Measurements from ENCODE around the gene IL23A.
A peak's percentile ranks its signal among the peaks of the same experiment; 100 is the strongest.
"Not testable (repeated sequence)": the region's sequence is repeated elsewhere in the genome, so short reads cannot be mapped to it uniquely, and the experiment has no call there.

Gene IL23A

GRCh38 chr12:56326126-56326525 is 12.6 kb upstream of the IL23A start:
- no peak for DNase-seq (ENCODE audit: low read depth)

DNA sequence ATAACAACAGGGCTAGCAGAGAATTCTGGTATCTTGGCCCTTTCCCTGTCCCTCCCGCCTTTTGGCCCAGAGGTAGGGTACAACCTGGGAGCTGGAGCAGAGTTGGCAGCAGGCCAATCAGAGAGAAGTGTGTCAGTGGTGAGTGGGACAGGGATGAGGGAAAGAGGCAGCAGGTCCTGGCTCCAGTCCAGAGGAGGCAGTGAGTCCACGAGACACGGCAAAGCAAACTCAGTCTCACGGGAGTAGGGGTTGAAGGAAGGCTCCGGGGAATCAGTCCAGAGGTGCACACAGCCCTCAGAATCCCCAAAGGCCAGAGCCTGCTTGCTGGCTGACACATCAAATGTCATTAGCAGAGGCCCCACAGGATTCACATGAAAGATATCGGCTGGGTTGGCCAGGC is 12.2 kb upstream of the IL23A start:
- DNase-seq (ENCODE audit: low read depth), result no peak

DNA sequence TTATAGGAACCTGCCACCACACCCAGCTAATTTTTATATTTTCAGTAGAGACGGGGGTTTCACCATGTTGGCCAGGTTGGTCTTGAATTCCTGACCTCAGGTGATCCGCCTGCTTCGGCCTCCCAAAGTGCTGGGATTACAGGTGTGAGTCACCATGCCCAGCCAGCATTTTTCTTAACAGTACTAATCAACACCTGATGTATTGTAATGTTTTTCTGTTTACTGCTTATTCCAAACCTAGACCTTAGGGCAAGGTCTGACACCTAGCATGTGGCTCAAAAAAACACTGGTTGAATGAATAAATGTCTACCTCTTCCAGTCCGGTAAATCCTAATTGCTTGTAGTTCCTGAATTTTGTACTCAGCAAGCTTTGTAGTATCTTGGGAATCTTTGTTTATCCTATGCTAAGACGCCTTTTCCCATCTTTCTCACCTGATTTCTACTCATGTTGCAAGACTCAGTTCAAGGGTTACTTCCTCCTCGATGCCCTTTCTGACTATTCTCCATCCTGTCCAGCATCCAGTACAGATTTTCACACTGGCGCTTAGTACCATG is 7.7 kb upstream of the IL23A start:
- no peak for DNase-seq (ENCODE audit: low read depth)

DNA sequence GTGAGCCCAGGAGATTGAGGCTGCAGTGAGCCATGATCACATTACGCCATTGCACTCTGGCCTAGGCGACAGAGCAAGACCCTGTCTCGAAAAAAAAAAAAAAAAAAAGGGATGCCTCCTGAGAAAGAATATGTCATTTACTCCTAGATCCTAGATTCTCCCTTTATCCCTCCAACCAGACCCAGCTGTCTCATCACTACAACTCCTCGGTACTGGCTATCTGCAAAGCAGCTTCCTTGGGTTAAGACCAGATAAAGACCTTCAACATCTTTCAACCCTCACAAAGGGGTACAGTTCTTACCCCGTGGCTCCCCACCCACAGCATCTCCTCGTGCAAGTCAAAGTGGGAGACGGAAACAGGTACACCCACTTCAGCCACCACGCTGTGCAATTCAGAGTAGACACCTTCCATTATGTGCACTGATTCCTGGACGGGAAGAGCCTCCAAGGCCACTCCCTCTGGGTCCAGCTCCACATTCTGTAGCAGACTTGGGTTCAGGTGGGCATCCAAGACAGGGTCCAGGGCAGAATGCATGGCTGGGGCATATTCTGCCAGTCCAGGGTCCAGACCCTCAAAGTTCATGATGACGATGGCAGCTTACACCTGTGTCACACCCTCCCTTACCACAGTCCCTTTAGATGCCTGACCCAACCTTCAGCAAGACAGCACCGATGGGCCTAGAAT is 6.0 kb upstream of the IL23A start:
- no peak for DNase-seq (ENCODE audit: low read depth)

- no peak for DNase-seq (ENCODE audit: low read depth)
Observed at GRCh38 chr12:56333197-56333678, 5.4 kb upstream of the IL23A start.

DNA sequence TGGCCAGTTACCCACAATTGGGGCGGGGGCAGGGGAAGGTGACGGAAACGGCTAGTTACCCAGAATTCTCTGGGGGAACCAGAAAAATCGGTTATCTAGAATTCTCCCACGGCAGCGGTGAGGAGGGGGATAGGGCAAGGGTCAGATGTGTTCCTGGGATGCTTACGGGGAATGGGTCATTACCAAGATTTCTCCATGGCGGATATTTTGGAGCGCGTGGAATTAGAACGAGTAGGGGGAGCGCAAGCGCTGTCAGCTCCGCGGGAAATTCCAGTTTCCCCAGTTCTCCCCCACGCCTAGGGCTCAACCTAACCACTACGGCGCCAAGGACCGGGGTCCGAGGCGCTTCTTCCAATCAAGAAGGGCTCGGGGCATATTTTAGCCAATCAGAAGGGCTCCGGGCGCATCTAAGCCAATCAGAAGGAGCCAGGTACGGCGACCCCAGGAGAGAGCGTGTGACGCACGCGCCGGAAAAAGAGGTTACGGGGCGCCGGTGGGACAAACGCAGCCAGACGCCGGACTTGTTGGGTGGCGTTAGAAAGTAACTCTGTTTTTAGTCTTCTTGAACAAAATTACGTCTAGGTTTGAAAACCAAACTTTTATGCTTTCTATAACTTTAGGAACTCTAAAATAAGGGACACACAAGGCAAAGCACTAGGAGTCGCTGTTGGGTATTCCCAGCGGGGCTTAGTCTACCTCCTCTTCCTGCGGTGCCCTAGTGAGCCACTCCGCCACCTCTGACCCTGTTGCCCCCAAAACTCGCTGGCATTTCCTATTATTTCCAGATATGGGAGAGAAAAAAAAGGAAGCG is 4.8 kb upstream of the IL23A start, which contains the start of gene PAN2:
Gene PAN2 (minus strand): TSS at position 322 of the 811 bp plus-strand sequence. CDS start 906 bp downstream, outside the sequence.
- DNase-seq (ENCODE audit: low read depth), result peak; percentile 90

- DNase-seq (ENCODE audit: low read depth), result no peak
Observed at GRCh38 chr12:56334490-56334793, 4.2 kb upstream of the IL23A start.

- DNase-seq (ENCODE audit: low read depth), result not testable (repeated sequence)
Observed at GRCh38 chr12:56335527-56335926, 3.2 kb upstream of the IL23A start.

GRCh38 chr12:56336361-56337167 is 2.1 kb upstream of the IL23A start:
- no peak for DNase-seq (ENCODE audit: low read depth)

DNA sequence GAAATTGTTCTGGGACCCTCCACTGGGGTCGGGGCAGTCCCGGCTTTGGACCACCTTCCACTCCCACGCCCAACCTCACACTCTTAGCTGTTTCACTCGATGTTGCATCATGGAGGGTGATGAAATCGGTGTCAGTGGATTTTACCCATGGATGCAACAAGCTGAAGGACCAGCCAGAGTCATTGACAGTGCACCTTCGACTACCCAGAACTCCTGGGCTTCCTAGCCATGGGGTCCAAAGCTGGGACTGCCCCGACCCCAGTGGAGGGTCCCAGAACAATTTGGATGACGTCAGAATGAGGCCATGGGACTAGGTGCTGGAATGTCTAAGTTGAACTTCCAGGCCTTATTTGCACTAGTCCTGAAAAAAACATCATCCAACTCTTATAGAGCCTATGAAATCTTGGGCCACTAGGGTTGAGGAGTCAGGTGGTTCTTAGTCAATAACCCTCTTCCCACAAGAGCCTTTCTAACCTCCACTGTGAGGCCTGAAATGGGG is 882 bp upstream of the IL23A start:
- no peak for DNase-seq (ENCODE audit: low read depth)

DNA sequence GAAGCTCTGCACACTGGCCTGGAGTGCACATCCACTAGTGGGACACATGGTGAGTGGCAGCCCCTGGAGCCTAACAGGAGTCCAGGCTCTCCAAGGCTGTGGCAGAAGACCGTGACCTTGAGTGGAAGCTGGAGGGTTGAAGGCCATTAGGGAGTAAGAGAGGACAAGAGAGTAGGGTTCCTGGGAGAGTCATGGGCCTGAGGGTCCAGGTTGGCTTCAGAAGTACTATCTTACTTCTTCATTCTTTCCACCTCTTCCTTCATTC is 406 bp downstream of the IL23A start:
- no peak for DNase-seq (ENCODE audit: low read depth)

- no peak for DNase-seq (ENCODE audit: low read depth)
Observed at GRCh38 chr12:56341616-56342015, 2.9 kb downstream of the IL23A start.

- DNase-seq (ENCODE audit: low read depth), result not testable (repeated sequence)
Observed at GRCh38 chr12:56342290-56342689, 3.6 kb downstream of the IL23A start.

DNA sequence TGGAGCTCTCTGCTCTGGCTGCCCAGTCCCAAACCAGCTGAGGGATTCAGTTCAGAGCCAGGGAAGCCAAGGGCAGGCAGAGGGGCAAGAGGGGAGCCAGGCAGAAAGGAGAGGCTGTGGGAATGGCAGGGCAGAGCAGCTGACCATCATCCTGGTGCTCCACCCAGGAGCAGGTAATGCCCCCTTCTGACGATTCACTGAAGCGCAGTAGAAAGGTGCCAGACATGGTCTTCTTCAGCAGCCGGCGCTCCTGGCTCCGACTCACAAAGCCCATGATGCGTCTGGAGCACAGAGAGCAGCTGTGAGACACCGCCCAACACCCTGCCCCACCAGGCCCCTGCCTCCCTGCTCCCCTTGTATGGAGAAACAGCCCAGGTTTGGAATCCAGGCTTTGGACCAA is 8.0 kb downstream of the IL23A start:
- no peak for DNase-seq (ENCODE audit: low read depth)

DNA sequence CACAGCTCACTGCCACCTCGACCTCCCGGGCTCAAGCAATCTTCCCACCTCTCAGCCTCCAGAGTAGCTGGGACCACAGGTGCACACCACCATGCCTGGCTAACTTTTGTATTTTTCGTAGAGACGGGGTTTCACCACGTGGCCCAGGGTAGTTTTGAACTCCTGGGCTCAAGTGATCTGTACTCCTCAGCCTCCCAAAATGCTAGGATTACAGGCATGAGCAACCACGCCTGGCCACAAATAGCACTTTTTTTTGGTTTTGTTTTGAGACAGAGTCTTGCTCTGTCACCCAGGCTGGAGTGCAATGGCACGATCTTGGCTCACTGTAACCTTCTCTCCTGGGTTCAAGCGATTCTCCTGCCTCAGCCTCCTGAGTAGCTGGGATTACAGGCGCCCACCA is 8.6 kb downstream of the IL23A start:
- DNase-seq (ENCODE audit: low read depth), result not testable (repeated sequence)

GRCh38 chr12:56348776-56349175 is 10.1 kb downstream of the IL23A start:
- DNase-seq (ENCODE audit: low read depth), result no peak

- no peak for DNase-seq (ENCODE audit: low read depth)
Observed at GRCh38 chr12:56350662-56351061, 12.0 kb downstream of the IL23A start.

GRCh38 chr12:56351325-56351724 is 12.6 kb downstream of the IL23A start:
- no peak for DNase-seq (ENCODE audit: low read depth)

- no peak for DNase-seq (ENCODE audit: low read depth)
Observed at GRCh38 chr12:56358836-56359532, 20.3 kb downstream of the IL23A start.

- peak; percentile 99 for DNase-seq (ENCODE audit: low read depth)
Observed at GRCh38 chr12:56359851-56360767, 21.4 kb downstream of the IL23A start, which contains the start of gene STAT2. Gene STAT2 (minus strand): TSS chr12:56360107. CDS start chr12:56356571, 3,536 bp downstream.

All from stimulated activated CD4-positive, alpha-beta T cell treated with anti-CD3 and anti-CD28 coated beads, Interleukin-2, amount 100 ng/mL, for 4 hours (primary cell).